OCI-LY7 (cell line): Measurements from ENCODE around the gene B3GLCT. TPM values are rescaled to one million over a fixed set of nuclear protein-coding genes. Genes with fewer than 3 reads are reported as not detected.

Source experiments
- BruUV-seq: library from RNA; stranded (reverse); fragments of 400-500 nt; replicated peaks from 2 replicates; lab custom pipeline; 2021; lab: Mats Ljungman, UMichigan
- CTCF ChIA-PET: fragments of 300-600 bp; sonication (Branson Sonifier 250); formaldehyde crosslinking; loops from one replicate; lab custom pipeline; 2022; ENCODE audit warnings: antibody characterized with exemption; ENCODE audit not compliant: unreplicated experiment; lab: Charles Lee
- POLR2A ChIA-PET: fragments of 300-600 bp; sonication (Branson Sonifier 250); formaldehyde crosslinking; loops from one replicate; lab custom pipeline; 2022; ENCODE audit warnings: antibody characterized with exemption; lab: Charles Lee
- DNase-seq: peaks from one replicate; pipeline ENCODE4 v3.0.0-alpha.2; 2015; ENCODE audit warnings: low spot score
- H2AFZ ChIP-seq: fragments of 200-600 bp; sonication (generic), shearing (Covaris generic); 2 replicates; pipeline ENCODE4 v1.6.1; 2014; ENCODE audit warnings: mild to moderate bottlenecking, antibody characterized with exemption, low read length, moderate library complexity
- H3K27ac ChIP-seq: fragments of 200-600 bp; sonication (generic); 2 replicates; pipeline ENCODE4 v1.5.1; 2014; ENCODE audit warnings: mixed run types, low read depth, mild to moderate bottlenecking, moderate library complexity, low read length, inconsistent platforms; ENCODE audit not compliant: poor library complexity, severe bottlenecking
- H3K36me3 ChIP-seq: fragments of 200-600 bp; sonication (generic); 2 replicates; pipeline ENCODE4 v1.6.1; 2014; ENCODE audit warnings: mild to moderate bottlenecking, antibody characterized with exemption, low read length, moderate library complexity, mixed read lengths; ENCODE audit not compliant: insufficient read depth
- H3K4me1 ChIP-seq: fragments of 200-600 bp; sonication (generic); 2 replicates; pipeline ENCODE4 v1.5.1; 2014; ENCODE audit warnings: mild to moderate bottlenecking, low read length; ENCODE audit not compliant: insufficient read depth, poor library complexity, severe bottlenecking
- H3K4me2 ChIP-seq: fragments of 200-600 bp; sonication (generic); 2 replicates; pipeline ENCODE4 v1.6.1; 2014; ENCODE audit warnings: mild to moderate bottlenecking, low read length
- H3K4me3 ChIP-seq: fragments of 200-600 bp; sonication (generic); 2 replicates; pipeline ENCODE4 v1.5.1; 2014; ENCODE audit warnings: mild to moderate bottlenecking, low read depth, low read length; ENCODE audit not compliant: poor library complexity, severe bottlenecking
- H3K79me2 ChIP-seq: fragments of 200-600 bp; sonication (generic); 2 replicates; pipeline ENCODE4 v1.6.1; 2016; ENCODE audit warnings: low read depth, mild to moderate bottlenecking, low read length, moderate library complexity, mixed read lengths; ENCODE audit not compliant: insufficient read depth
- H3K9me2 ChIP-seq: fragments of 200-600 bp; sonication (generic); 2 replicates; pipeline ENCODE4 v1.6.1; 2016; ENCODE audit warnings: mild to moderate bottlenecking, low read length, mixed read lengths; ENCODE audit not compliant: insufficient read depth
- H3K9me3 ChIP-seq: fragments of 200-600 bp; sonication (generic); 2 replicates; pipeline ENCODE4 v1.6.1; 2014; ENCODE audit warnings: mild to moderate bottlenecking, mixed run types, low read length, mixed read lengths
- H4K20me1 ChIP-seq: fragments of 200-600 bp; sonication (generic); 2 replicates; pipeline ENCODE4 v1.6.1; 2014; ENCODE audit warnings: mild to moderate bottlenecking, antibody characterized with exemption, low read length, moderate library complexity, mixed read lengths; ENCODE audit not compliant: insufficient read depth
- EZH2phosphoT487 ChIP-seq: fragments of 200-600 bp; sonication (generic); IDR thresholded peaks from 2 replicates; pipeline ENCODE4 v1.6.1; 2018; ENCODE audit warnings: low read depth, borderline replicate concordance, mild to moderate bottlenecking, mixed run types, antibody characterized with exemption, low read length, moderate library complexity, mixed read lengths
- intact Hi-C: fragments of 100-400 bp; cut with micrococcal nuclease; formaldehyde crosslinking; loops from one replicate; pipeline ENCODE4 v1.10.0; 2022; ENCODE audit not compliant: unreplicated experiment
- total RNA-seq, 2 experiments: library from RNA; depleted of rRNA in 1 of 2; stranded (reverse); fragments of >200 nt in 1 of 2; shearing (Covaris generic) in 1 of 2; gene quantifications; 2 replicates each; pipeline ENCODE4 v1.2.3, GENCODE V29; 2014 to 2022
- TF ChIP-seq, protein P1 (sequence below): fragments of 200-600 bp; sonication (generic); conservative IDR thresholded peaks from 2 replicates; pipeline ENCODE4 v1.5.1; 2014; ENCODE audit warnings: mild to moderate bottlenecking, antibody characterized with exemption, low read length, moderate library complexity, mixed read lengths

B3GLCT gene
- total RNA-seq, 2 experiments from 2014 or later = 3.7 to 4.3 TPM

DNA sequence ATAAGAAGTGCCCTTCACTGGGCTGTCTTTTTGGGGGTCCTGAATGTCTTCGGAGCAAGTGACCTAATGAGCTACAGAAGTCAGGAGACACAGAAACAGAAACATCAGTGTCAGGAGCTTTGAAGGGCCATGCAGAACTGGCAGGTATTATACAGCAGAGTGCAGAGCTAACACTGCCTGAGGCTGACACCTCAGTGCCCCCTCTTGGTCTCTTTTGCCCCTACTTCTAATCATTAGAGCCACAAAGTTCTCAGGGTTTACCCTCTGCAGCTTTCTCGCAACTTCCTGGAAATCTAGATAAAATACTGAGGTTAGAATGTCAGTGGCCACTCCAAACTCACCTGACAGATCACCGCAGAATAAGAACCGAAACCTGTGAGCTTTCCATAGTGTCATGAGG lies 172.7 kb downstream of the B3GLCT start:
- ChIA-PET POLR2A (interaction anchor here (0.6 to 2.2 kb wide), 6 partner anchors 37 to 90 kb away, joined by 3 to 9 read pairs (median 3); no protein-coding TSS in a partner anchor), CTCF (interaction anchor here (0.7 to 1.9 kb wide), 4 partner anchors 37 to 170 kb away, joined by 3 to 9 read pairs (median 5); no protein-coding TSS in a partner anchor)
- Histone ChIP-seq H3K36me3 (no peaks in the 10 kb centered on the region), H3K9me3 (no peaks in the 10 kb centered on the region), H3K4me2 (peak overlapping the region; percentile 48), H2AFZ (peak overlapping the region; percentile 91), H3K9me2 (no peaks in the 10 kb centered on the region), H3K27ac (no peak overlapping the region), H4K20me1 (no peaks in the 10 kb centered on the region), H3K4me3 (no peak overlapping the region), H3K79me2 (no peaks in the 10 kb centered on the region), H3K4me1 (peaks cover 15% of the 10 kb centered on the region)
- peak; percentile 71 for DNase-seq
- intact Hi-C loops = loop anchor here (1.0 to 2.0 kb wide), 2 partner anchors 52 to 136 kb away; no protein-coding TSS in a partner anchor
- no TSS peak for BruUV-seq
- TF ChIP-seq EZH2phosphoT487 = no peak
- TF ChIP-seq, protein P1, sequence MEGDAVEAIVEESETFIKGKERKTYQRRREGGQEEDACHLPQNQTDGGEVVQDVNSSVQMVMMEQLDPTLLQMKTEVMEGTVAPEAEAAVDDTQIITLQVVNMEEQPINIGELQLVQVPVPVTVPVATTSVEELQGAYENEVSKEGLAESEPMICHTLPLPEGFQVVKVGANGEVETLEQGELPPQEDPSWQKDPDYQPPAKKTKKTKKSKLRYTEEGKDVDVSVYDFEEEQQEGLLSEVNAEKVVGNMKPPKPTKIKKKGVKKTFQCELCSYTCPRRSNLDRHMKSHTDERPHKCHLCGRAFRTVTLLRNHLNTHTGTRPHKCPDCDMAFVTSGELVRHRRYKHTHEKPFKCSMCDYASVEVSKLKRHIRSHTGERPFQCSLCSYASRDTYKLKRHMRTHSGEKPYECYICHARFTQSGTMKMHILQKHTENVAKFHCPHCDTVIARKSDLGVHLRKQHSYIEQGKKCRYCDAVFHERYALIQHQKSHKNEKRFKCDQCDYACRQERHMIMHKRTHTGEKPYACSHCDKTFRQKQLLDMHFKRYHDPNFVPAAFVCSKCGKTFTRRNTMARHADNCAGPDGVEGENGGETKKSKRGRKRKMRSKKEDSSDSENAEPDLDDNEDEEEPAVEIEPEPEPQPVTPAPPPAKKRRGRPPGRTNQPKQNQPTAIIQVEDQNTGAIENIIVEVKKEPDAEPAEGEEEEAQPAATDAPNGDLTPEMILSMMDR = peak; percentile 71

DNA sequence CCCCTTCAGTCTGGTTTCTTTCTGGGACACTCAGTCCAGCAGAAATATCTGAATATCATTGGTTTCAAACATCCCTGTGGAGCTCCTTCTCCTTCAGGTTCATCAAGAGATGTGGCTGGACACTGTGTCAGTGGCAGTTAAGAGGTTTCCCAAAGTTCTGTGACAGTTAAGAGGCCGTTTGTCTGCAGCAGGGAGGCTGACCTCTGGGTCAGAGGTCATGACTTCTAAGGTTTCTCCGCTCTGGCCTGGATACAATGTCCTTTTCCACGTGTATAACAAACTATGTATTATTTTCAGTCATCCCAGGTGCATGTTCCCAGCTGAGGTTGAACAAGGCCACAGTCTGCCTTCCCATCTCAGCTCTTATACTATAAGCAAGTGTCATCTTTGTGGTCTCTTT lies 174.9 kb downstream of the B3GLCT start:
- peaks cover 29% of the 10 kb centered on the region for H3K4me1 ChIP-seq
- BruUV-seq = no TSS peak
- H3K9me3 ChIP-seq = no peaks in the 10 kb centered on the region
- no peak overlapping the region for H3K4me2 ChIP-seq
- no peak overlapping the region for H3K27ac ChIP-seq
- no peak for DNase-seq
- no peaks in the 10 kb centered on the region for H3K9me2 ChIP-seq
- H3K79me2 ChIP-seq = no peaks in the 10 kb centered on the region
- H4K20me1 ChIP-seq = no peaks in the 10 kb centered on the region
- ChIA-PET CTCF (interaction anchor here (0.8 kb wide), 1 partner anchor 50 kb away, joined by 3 read pairs; no protein-coding TSS in a partner anchor), POLR2A (no interaction called here)
- intact Hi-C loops = loop anchor here (5.0 kb wide), 1 partner anchor 1053 kb away; the partner anchor contains the start of gene N4BP2L1
- peak overlapping the region; percentile 10; the same call in 1 of the 2 replicates for H2AFZ ChIP-seq
- H3K4me3 ChIP-seq = no peak overlapping the region
- TF ChIP-seq EZH2phosphoT487 = no peak
- TF ChIP-seq, protein P1 = no peak
- H3K36me3 ChIP-seq = no peaks in the 10 kb centered on the region

GRCh38 chr13:31377946-31378345 lies 178.2 kb downstream of the B3GLCT start:
- TF ChIP-seq, protein P1 = no peak
- TF ChIP-seq EZH2phosphoT487 = no peak
- H4K20me1 ChIP-seq = no peaks in the 10 kb centered on the region
- DNase-seq = peak; percentile 79
- H3K9me3 ChIP-seq = no peaks in the 10 kb centered on the region
- H3K79me2 ChIP-seq = no peaks in the 10 kb centered on the region
- H3K4me2 ChIP-seq = peak overlapping the region; percentile 51
- CTCF ChIA-PET = no interaction called here
- intact Hi-C loops = loop anchor here (5.0 kb wide), 1 partner anchor 1049 kb away; the partner anchor contains the start of gene N4BP2L1
- peak overlapping the region; percentile 21 for H3K27ac ChIP-seq
- no peak overlapping the region for H3K4me3 ChIP-seq
- H3K36me3 ChIP-seq = no peaks in the 10 kb centered on the region
- H2AFZ ChIP-seq = peak overlapping the region; percentile 63
- no TSS peak for BruUV-seq
- peaks cover 20% of the 10 kb centered on the region for H3K4me1 ChIP-seq
- no peaks in the 10 kb centered on the region for H3K9me2 ChIP-seq
- POLR2A ChIA-PET = interaction anchor here (1.0 kb wide), 1 partner anchor 13 kb away, joined by 3 read pairs; no protein-coding TSS in a partner anchor
